Upper lobe of left lung (tissue), 6 donors: Measurements from ENCODE around the gene FYB1. TPM values are rescaled to one million over a fixed set of nuclear protein-coding genes. Genes with fewer than 3 reads are reported as not detected.

Experiments
- ATAC-seq, 2 donors: fragments of 200-7000 bp; cut with Tn5 transposase; one replicate each; pipeline ENCODE4 v1.9.1; 2022; ENCODE audit warnings: mild to moderate bottlenecking in 2 of 2, moderate library complexity in 2 of 2; ENCODE audit not compliant: low FRiP score in 2 of 2
- DNase-seq, 2 donors: peaks; one replicate each; pipeline ENCODE4 v3.0.0-alpha.2; 2019 to 2020
- H3K27ac ChIP-seq, 4 donors: fragments of 200-600 bp; sonication (generic); one replicate each; pipeline ENCODE4 v1.5.1; 2016 to 2019
- H3K27me3 ChIP-seq, 4 donors: fragments of 200-600 bp; sonication (generic); one replicate each; pipeline ENCODE4 v1.5.1; 2017 to 2019
- H3K36me3 ChIP-seq, 4 donors: fragments of 200-600 bp; sonication (generic); one replicate each; pipeline ENCODE4 v1.5.1; 2016 to 2019
- H3K4me1 ChIP-seq, 4 donors: fragments of 200-600 bp; sonication (generic); one replicate each; pipeline ENCODE4 v1.5.1; 2018 to 2019
- H3K4me3 ChIP-seq, 4 donors: fragments of 200-600 bp; sonication (generic); one replicate each; pipeline ENCODE4 v1.5.1; 2017 to 2019; ENCODE audit warnings: mild to moderate bottlenecking in 2 of 4, moderate library complexity in 1 of 4
- H3K9me3 ChIP-seq, 4 donors: fragments of 200-600 bp; sonication (generic); one replicate each; pipeline ENCODE4 v1.5.1; 2018 to 2019
- EP300 ChIP-seq, 4 donors: sonication (generic); formaldehyde crosslinking; IDR thresholded peaks; one replicate each; pipeline ENCODE4 v1.5.1; 2017; ENCODE audit warnings: antibody characterized with exemption in 4 of 4, control low read depth in 2 of 4
- POLR2A ChIP-seq, 4 donors: fragments of 450-650 bp; IDR thresholded peaks; one replicate each; pipeline ENCODE4 v1.5.1; 2016 to 2017; ENCODE audit warnings: antibody characterized with exemption in 4 of 4, mild to moderate bottlenecking in 2 of 4
- POLR2AphosphoS5 ChIP-seq, 2 donors: sonication (generic); formaldehyde crosslinking; IDR thresholded peaks; one replicate each; pipeline ENCODE4 v1.5.1; 2017; ENCODE audit warnings: antibody characterized with exemption in 2 of 2
- WGBS, 2 donors: methylation state at CpG; one replicate each; pipeline ENCODE4 v1.1.5; 2017 to 2018; 5-methylcytosine and 5-hydroxymethylcytosine counted together
- total RNA-seq, 6 donors: library from RNA; depleted of rRNA in 4 of 6; stranded (reverse); fragments of >200 nt in 4 of 6; gene quantifications; one replicate each; pipeline versions ENCODE4 v1.1.0 to v1.2.1, GENCODE V29; 2016 to 2021
- TF ChIP-seq, protein P1 (sequence below), 6 experiments: fragments of 450-650 bp in 4 of 6; fragments of 200-600 bp in 2 of 6; sonication (generic) in 2 of 6; IDR thresholded peaks; one replicate each; pipeline ENCODE4 v1.5.1; 2016 to 2019; ENCODE audit warnings: antibody characterized with exemption in 6 of 6
- donor health status: DM: no; HTN: no; CAD: no; lungs with moderate emphysema.
- donor health status: DM: no; HTN: yes; CAD: no; lungs with severe emphysema.

FYB1 gene
- total RNA-seq, 6 donors from 2014 or later, result 24.0 to 97.4 (median 42.5) TPM

DNA sequence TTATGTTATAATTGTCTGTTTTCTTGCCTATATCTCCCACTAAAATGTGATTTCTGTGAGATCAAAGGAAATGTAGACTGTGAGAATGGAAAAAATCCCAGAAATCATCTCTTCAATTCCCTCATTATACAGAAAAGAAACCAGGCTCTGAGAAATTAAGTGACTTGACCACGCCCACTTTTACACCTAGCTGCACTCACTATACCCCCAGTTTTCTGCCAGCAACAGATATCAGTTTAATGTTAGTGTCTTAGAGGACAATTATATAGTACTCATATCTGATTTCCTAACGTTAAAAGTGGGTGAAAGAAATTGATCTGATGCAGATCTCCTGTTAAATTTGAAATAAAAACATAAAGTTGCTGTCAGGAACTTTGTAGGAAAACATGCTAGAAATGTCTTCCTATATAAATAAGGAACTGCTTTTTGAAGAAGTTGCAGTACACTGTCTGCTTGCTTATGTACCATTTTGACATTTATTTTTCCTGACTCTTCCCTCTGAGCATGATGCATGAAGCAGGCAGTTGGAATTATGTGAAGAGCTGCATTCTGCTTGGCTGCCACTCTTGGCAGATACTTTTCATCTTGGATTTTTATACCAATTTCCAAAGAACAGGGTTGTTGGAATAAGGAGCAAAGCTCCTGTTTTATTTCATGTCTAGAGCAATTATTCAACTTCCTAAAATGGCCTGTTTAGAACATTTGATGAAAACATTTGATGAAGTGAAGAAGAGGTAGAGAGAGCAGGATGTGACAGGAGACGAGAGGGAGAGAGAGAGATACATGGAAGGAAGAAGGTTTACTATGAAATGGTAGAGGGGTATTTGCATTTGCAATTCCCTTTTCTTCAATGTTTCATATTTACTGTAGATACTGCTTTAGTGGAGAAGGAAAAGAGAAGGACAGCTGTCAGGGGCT lies 87.9 kb downstream of the FYB1 start:
- ATAC-seq, result no peak
- Histone ChIP-seq H3K27ac (no peak overlapping the region), H3K4me3 (no peak overlapping the region), H3K27me3 (no peaks in the 10 kb centered on the region), H3K4me1 (no peaks in the 10 kb centered on the region), H3K9me3 (no peaks in the 10 kb centered on the region), H3K36me3 (peaks cover 0 to 3% (median 0%) of the 10 kb centered on the region in 4 donors)
- 79 to 80% methylated on average over 3 of the region's 3 CpGs for WGBS, 2 donors
- DNase-seq, result no peak
- TF ChIP-seq, protein P1, sequence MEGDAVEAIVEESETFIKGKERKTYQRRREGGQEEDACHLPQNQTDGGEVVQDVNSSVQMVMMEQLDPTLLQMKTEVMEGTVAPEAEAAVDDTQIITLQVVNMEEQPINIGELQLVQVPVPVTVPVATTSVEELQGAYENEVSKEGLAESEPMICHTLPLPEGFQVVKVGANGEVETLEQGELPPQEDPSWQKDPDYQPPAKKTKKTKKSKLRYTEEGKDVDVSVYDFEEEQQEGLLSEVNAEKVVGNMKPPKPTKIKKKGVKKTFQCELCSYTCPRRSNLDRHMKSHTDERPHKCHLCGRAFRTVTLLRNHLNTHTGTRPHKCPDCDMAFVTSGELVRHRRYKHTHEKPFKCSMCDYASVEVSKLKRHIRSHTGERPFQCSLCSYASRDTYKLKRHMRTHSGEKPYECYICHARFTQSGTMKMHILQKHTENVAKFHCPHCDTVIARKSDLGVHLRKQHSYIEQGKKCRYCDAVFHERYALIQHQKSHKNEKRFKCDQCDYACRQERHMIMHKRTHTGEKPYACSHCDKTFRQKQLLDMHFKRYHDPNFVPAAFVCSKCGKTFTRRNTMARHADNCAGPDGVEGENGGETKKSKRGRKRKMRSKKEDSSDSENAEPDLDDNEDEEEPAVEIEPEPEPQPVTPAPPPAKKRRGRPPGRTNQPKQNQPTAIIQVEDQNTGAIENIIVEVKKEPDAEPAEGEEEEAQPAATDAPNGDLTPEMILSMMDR (IDR thresholded peaks at IDR 0.05), result no peak
- TF ChIP-seq POLR2A (IDR thresholded peaks at IDR 0.05) (no peak), POLR2AphosphoS5 (IDR thresholded peaks at IDR 0.05) (no peak), EP300 (IDR thresholded peaks at IDR 0.05) (no peak)

DNA sequence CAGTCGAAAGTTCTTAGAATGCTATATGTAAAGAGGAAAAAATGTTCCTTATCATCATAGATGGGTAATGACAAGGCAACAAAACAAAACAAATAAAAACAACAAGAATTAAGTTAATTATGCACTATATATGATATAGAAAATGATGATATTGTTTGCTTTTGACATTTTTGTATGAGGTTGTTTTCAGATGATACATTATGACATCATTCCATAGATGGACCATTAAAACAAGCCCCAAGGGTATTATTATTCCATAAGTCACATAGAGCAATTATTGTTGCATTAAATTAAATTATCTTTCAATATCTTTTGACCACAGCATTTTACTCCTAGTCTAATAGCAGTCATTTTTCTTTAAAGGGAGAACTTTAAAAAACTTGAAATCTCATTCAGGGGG lies 88.6 kb downstream of the FYB1 start:
- H3K9me3 ChIP-seq, result no peaks in the 10 kb centered on the region

DNA sequence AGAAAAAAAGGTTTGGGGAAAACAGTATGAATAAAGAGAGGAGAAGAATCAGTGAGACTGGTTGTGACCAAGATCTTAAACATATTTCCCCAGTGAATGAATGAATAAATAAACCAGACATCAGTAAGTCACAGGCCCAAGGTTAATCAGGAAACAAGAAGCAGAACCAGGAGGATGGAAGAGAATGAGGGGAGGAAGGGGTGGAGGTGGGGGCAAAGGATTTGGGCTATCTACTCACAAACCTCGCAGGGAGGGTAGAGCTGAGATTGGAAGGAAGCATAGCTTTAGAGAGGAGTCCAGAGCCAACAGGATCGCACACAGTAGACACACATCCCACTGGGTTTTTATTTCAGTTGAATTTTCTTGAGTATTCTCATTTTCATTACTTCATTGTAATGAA lies 97.4 kb downstream of the FYB1 start:
- TF ChIP-seq EP300 (IDR thresholded peaks at IDR 0.05) (no peak), POLR2A (IDR thresholded peaks at IDR 0.05) (no peak), POLR2AphosphoS5 (IDR thresholded peaks at IDR 0.05) (no peak)
- TF ChIP-seq, protein P1 (IDR thresholded peaks at IDR 0.05), result no peak
- Histone ChIP-seq H3K27me3 (no peaks in the 10 kb centered on the region), H3K9me3 (no peaks in the 10 kb centered on the region), H3K36me3 (peaks cover 0 to 13% (median 0%) of the 10 kb centered on the region in 4 donors), H3K4me3 (no peak overlapping the region), H3K4me1 (no peaks in the 10 kb centered on the region), H3K27ac (no peak overlapping the region)
- ATAC-seq (no peak), DNase-seq (no peak)
- 76 to 86% methylated on average over 2 of the region's 2 CpGs for WGBS, 2 donors

More for the DNA sequence above, 88.6 kb downstream of the FYB1 start:
- no peak for ATAC-seq
- Histone ChIP-seq H3K4me3 (no peak overlapping the region), H3K4me1 (no peaks in the 10 kb centered on the region), H3K36me3 (peaks cover 0 to 3% (median 1%) of the 10 kb centered on the region in 4 donors), H3K27ac (no peak overlapping the region), H3K27me3 (no peaks in the 10 kb centered on the region)
- 70 to 85% methylated on average over 1 of the region's 1 CpG for WGBS, 2 donors
- no peak for DNase-seq
- TF ChIP-seq POLR2AphosphoS5 (IDR thresholded peaks at IDR 0.05) (no peak), EP300 (IDR thresholded peaks at IDR 0.05) (no peak), POLR2A (IDR thresholded peaks at IDR 0.05) (no peak)
- TF ChIP-seq, protein P1 (IDR thresholded peaks at IDR 0.05), result no peak

DNA sequence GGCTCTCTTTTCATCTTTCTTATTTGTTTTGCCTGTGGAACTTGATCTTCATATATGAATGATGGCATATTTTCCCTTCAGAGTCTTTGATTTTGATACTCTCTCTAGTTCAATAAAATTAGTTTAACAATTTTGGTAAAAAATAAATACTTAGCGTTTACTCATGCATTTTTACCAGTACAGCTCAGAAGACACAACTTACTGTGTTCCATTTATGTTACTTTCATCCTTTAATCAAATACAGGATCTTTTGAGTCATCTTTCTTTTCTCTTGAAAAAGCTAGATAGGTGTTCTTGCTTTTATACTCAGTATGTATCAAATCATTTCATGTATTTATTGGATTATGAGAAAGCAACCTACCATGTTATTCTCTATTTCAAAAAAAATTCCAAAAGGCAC lies 98.0 kb downstream of the FYB1 start:
- Histone ChIP-seq H3K9me3 (no peaks in the 10 kb centered on the region), H3K4me3 (no peak overlapping the region), H3K27me3 (no peaks in the 10 kb centered on the region), H3K36me3 (peaks cover 0 to 13% (median 0%) of the 10 kb centered on the region in 4 donors), H3K4me1 (no peaks in the 10 kb centered on the region), H3K27ac (no peak overlapping the region)
- DNase-seq (no peak), ATAC-seq (no peak)
- TF ChIP-seq POLR2AphosphoS5 (IDR thresholded peaks at IDR 0.05) (no peak), POLR2A (IDR thresholded peaks at IDR 0.05) (no peak), EP300 (IDR thresholded peaks at IDR 0.05) (no peak)
- TF ChIP-seq, protein P1 (IDR thresholded peaks at IDR 0.05), result no peak
- 65 to 79% methylated on average over 1 of the region's 1 CpG for WGBS, 2 donors
